NCI-H2227 treated with DMSO at 0.1 percent for 48 hours (cell line): ENCODE measurements around the gene S1PR4.

Source experiments
- DNase-seq: peaks from one replicate; lab custom pipeline; 2025; lab: John Stamatoyannopoulos, UW

The S1PR4 gene

GRCh38 chr19:3178377-3178972 lies at the start of gene S1PR4:
S1PR4 (plus strand) TSS chr19:3178769; CDS start chr19:3178793, 24 bp downstream.
- no peak for DNase-seq

- no peak for DNase-seq
These were observed 49.5 kb upstream of the S1PR4 start for GRCh38 chr19:3129112-3129511.

GRCh38 chr19:3131168-3131567 lies 47.4 kb upstream of the S1PR4 start:
- no peak for DNase-seq

GRCh38 chr19:3132971-3133792 lies 45.4 kb upstream of the S1PR4 start:
- DNase-seq: no peak

- DNase-seq: no peak
These were observed 44.8 kb upstream of the S1PR4 start for GRCh38 chr19:3133793-3134116.

- DNase-seq: no peak
These were observed 42.4 kb upstream of the S1PR4 start, which contains the start of gene GNA15 for GRCh38 chr19:3135961-3136683. GNA15 (plus strand) TSS chr19:3136033; CDS start chr19:3136451, 418 bp downstream.

GRCh38 chr19:3136684-3137055 lies 41.9 kb upstream of the S1PR4 start:
- DNase-seq: no peak

- DNase-seq: no peak
These were observed 41.5 kb upstream of the S1PR4 start for GRCh38 chr19:3137119-3137518.

GRCh38 chr19:3138268-3138667 lies 40.3 kb upstream of the S1PR4 start:
- DNase-seq: no peak

- no peak for DNase-seq
These were observed 37.9 kb upstream of the S1PR4 start for GRCh38 chr19:3140667-3141038.

- DNase-seq: no peak
These were observed 36.3 kb upstream of the S1PR4 start for GRCh38 chr19:3142292-3142670.

- no peak for DNase-seq
These were observed 35.7 kb upstream of the S1PR4 start for GRCh38 chr19:3142781-3143337.

GRCh38 chr19:3145909-3146676 lies 32.5 kb upstream of the S1PR4 start:
- no peak for DNase-seq

GRCh38 chr19:3146677-3147100 lies 31.9 kb upstream of the S1PR4 start:
- no peak for DNase-seq

GRCh38 chr19:3148503-3148902 lies 30.1 kb upstream of the S1PR4 start:
- DNase-seq: no peak

- no peak for DNase-seq
These were observed 29.5 kb upstream of the S1PR4 start for GRCh38 chr19:3149089-3149488.

GRCh38 chr19:3149526-3150505 lies 28.8 kb upstream of the S1PR4 start:
- DNase-seq: no peak

- no peak for DNase-seq
These were observed 27.7 kb upstream of the S1PR4 start for GRCh38 chr19:3150739-3151329.

- DNase-seq: no peak
These were observed 26.8 kb upstream of the S1PR4 start for GRCh38 chr19:3151563-3152418.

- DNase-seq: no peak
These were observed 26.2 kb upstream of the S1PR4 start for GRCh38 chr19:3152419-3152780.
